22Rv1 (cell line): Measurements from ENCODE around the gene PMPCA.

Experiments
- H3K27ac ChIP-seq: fragments of 450-650 bp; 2 replicates; pipeline ENCODE4 v1.5.1; 2017
- ZFX ChIP-seq: fragments of 450-650 bp; IDR thresholded peaks from 2 replicates; pipeline ENCODE4 v1.6.1; 2017; ENCODE audit warnings: antibody characterized with exemption, borderline replicate concordance
- TF ChIP-seq, protein P1 (sequence below): fragments of 450-650 bp; IDR thresholded peaks from 2 replicates; pipeline ENCODE4 v1.5.1; 2017; ENCODE audit warnings: mild to moderate bottlenecking

Gene PMPCA

DNA sequence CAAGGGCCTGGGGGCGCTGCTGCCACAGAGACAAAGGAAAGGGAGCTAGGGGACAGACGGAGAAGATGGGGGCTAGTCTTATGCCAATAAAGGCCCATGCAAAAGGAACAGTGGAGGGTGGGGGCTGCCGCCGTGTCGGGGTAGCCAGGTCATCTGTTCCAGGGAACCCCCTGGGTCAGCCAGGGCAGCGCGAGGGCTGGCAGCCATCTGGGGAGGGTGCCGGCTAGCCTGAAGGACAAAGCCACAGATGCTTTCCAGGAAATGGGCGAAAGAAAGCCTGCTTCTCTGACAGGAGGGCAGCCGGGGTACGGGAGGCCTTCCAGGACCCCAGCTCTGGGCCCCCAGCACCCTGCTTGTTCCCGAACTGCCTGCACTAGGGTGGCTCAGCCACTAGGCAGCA lies 35.4 kb upstream of the PMPCA start:
- TF ChIP-seq ZFX = no peak
- TF ChIP-seq, protein P1, sequence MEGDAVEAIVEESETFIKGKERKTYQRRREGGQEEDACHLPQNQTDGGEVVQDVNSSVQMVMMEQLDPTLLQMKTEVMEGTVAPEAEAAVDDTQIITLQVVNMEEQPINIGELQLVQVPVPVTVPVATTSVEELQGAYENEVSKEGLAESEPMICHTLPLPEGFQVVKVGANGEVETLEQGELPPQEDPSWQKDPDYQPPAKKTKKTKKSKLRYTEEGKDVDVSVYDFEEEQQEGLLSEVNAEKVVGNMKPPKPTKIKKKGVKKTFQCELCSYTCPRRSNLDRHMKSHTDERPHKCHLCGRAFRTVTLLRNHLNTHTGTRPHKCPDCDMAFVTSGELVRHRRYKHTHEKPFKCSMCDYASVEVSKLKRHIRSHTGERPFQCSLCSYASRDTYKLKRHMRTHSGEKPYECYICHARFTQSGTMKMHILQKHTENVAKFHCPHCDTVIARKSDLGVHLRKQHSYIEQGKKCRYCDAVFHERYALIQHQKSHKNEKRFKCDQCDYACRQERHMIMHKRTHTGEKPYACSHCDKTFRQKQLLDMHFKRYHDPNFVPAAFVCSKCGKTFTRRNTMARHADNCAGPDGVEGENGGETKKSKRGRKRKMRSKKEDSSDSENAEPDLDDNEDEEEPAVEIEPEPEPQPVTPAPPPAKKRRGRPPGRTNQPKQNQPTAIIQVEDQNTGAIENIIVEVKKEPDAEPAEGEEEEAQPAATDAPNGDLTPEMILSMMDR = no peak
- no peak overlapping the region for H3K27ac ChIP-seq

DNA sequence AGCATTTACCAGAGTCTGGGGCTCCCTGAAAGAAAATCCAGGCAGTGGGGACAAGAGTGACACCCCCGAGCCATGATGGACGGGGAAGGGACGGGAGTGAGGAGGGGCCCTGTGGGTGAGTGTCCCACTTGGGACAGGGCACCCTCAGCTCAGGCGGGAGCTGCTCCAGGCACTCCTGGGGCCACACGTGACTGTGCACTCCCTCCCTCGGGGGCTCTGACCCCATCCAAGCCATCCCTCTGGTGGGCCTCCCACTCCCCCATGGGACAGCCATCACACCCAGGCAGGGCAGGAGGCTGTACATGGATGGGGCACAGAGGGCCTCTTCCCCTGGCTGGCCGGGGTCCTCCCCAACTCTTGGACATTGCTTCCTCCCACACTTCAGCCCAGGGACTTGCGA lies 34.0 kb upstream of the PMPCA start:
- no peak overlapping the region for H3K27ac ChIP-seq

DNA sequence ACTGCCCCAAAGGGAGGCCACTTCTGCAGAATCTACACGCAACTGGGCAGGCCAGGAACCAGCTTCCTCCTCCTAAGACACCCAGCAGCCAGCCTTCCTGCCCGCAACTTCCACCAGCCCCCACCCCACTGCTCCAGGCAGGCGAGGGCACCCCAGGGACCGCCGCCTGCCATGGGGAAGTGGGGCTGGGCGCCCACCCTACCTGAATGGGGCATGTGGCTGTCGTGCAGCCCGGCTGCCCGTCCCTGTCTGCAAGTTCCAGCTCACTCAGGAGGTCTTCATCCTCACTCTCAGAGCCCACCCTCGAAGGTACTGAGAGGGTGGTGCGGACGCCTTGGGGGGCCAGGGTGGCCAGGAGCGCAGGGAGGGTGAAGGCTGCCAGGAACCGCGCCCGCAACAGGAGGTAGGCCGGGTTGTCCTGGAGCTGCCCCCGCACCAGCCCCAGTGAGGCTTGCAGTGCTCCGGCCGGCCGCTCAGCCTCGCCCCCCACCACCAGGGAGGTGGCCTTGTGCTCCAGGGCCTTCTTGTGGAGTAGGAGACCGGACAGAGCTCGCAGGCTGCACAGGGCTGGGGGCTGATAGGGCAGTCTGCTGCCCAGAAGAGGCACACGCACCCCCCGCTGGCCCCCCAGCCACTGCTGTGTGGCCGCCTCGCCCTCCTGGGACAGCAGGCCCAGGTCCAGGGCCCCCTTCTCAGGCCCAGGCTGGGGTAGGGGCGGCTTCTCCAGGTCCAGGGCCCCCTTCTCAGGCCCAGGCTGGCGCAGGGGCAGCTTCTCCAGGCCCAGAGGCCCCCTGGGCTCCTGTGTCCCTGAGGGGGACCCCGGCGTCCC lies 32.9 kb upstream of the PMPCA start:
- H3K27ac ChIP-seq = no peak overlapping the region
- no peak for TF ChIP-seq ZFX
- TF ChIP-seq, protein P1 = no peak

More for the DNA sequence above, 34.0 kb upstream of the PMPCA start:
- TF ChIP-seq ZFX = no peak
- TF ChIP-seq, protein P1 = no peak

DNA sequence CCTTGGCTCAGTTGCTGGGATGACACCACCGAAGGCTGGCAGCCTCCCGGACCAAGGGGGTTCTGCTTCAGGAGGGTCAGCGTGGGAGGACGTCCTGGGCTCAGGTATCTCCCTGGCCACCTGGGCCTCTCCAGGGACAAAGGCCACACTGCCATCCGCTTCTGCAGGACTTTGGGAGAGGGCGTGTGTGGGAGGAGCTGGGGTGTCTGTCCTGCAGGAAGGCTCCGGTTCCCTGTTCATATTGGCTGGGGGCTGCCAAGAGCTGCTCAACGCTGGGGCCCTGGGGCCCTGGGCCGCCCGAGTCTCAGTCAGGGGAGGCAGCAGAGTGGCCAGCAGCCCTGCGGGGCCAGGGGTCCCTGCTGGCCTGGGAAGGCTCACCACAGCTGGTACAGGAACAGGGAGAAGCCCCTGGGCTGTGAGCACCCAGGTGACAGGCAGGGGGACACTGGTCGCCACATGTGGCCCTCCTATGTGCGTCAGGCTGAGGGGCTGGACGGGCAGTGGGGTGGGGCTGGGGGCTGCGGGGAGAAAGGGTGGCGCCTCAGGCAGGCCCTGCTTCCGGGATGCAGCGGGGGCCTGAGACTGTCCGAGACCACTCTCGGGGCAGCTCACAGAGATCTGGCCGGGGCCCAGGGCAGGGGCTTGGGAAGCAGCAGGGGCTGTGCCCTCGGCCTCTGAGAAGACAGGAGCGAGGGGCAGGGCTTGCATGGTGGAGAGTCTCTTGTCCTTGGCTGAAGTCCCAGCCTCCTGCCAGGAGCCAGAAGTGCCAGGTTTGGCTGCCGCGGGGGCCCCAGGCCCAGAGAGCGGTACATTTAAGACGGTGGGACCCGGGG lies 32.1 kb upstream of the PMPCA start:
- H3K27ac ChIP-seq = no peak overlapping the region
- TF ChIP-seq, protein P1 = no peak
- TF ChIP-seq ZFX = no peak

DNA sequence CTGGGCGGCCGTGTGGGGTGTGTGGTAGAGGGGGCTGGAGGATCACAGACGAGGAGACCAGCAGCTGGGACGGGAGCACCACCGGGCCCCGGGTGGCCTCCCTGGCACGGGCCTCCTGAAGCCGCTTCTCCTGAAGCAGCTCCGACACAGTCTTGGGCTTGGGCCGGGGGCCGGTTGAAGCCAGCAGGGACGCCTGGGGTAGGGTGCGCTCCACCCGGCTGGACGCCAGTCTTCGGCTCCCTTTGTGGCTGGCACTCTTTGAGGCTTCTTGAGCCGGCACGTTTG lies 31.5 kb upstream of the PMPCA start:
- no peak overlapping the region for H3K27ac ChIP-seq
- TF ChIP-seq, protein P1 = no peak
- no peak for TF ChIP-seq ZFX

DNA sequence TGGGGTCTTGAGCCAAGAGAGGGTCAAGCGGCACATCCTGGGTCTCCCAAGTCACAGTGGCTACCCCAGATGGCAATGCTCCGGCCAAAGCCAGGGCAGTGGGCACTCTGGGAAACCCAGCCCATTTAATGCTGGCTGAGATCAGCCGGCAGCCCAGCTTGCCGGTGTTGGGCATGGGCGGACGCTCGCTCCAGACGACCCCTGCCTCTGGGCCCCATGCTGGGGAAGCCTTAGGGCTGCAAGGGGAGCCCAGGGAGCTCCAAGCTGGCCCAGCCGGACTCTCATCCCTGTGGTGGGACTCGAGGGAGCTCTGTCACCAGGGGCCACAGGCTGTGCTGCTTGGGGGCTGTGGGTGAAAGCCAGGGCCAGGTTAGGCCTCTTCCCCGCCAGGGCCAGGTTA lies 31.1 kb upstream of the PMPCA start:
- TF ChIP-seq, protein P1 = no peak
- no peak for TF ChIP-seq ZFX
- H3K27ac ChIP-seq = no peak overlapping the region

DNA sequence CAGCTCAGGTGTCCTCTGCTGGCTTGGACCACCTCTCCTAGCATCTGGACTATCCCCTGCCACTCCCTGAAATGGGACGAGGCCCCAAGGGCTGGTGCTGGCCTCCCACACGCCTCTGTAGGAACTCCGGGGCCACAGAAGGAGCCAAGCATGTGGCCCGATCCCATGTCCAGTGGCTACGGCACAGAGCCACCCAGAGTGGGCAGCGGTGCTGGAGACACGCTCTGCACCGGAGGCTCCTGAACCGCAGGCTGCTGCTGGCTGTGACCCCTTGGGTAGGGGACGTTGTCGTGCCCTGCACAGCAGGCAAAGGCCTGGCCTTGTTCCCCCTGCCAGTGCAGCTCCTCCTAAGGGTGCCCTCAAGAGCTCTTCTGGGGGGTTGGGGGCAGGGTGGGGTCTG lies 30.6 kb upstream of the PMPCA start:
- H3K27ac ChIP-seq = no peak overlapping the region
- TF ChIP-seq ZFX = no peak
- TF ChIP-seq, protein P1 = no peak
